ENCODE measurements around the gene CCNB1. TPM values are rescaled to one million over a fixed set of nuclear protein-coding genes. Genes with fewer than 3 reads are reported as not detected.

CCNB1 gene
- total RNA-seq, 1 experiment from 2014 or later: 262 TPM

Other genes starting within 250 kb of the CCNB1 start
- 61.3 TPM for gene SLC30A5, start 73.1 kb upstream of the CCNB1 start, total RNA-seq (2021; ENCODE audit: unreplicated experiment)
- 35.6 TPM for gene CENPH, start 22.4 kb downstream of the CCNB1 start, total RNA-seq (2021; ENCODE audit: unreplicated experiment)
- gene CDK7, start 67.7 kb downstream of the CCNB1 start, total RNA-seq (2021; ENCODE audit: unreplicated experiment): 44.4 TPM
- gene CCDC125, start 165.7 kb downstream of the CCNB1 start, total RNA-seq (2021; ENCODE audit: unreplicated experiment): 10.4 TPM
- 61.3 TPM for gene AK6, start 202.4 kb downstream of the CCNB1 start, total RNA-seq (2021; ENCODE audit: unreplicated experiment)
- gene TAF9, start 202.4 kb downstream of the CCNB1 start, total RNA-seq (2021; ENCODE audit: unreplicated experiment): 142 TPM
- 41.7 TPM for gene RAD17, start 202.7 kb downstream of the CCNB1 start, total RNA-seq (2021; ENCODE audit: unreplicated experiment)
- 17.3 TPM for gene MARVELD2, start 248.0 kb downstream of the CCNB1 start, total RNA-seq (2021; ENCODE audit: unreplicated experiment)